Progenitor cell of endocrine pancreas (in vitro differentiated cells): ENCODE measurements around the gene PACC1. TPM values are rescaled to one million over a fixed set of nuclear protein-coding genes. Genes with fewer than 3 reads are reported as not detected.
"Not testable (repeated sequence)": the region's sequence is repeated elsewhere in the genome, so short reads cannot be mapped to it uniquely, and the experiment has no call there.

ENCODE experiments used
- DNase-seq: peaks from one replicate; pipeline ENCODE4 v3.0.0; 2021; ENCODE audit warnings: low spot score; ENCODE audit not compliant: unreplicated experiment
- H3K27ac Mint-ChIP-seq: 2 replicates; pipeline ENCODE4 v1.8.0; 2021; ENCODE audit warnings: mild to moderate bottlenecking, moderate library complexity, mixed read lengths
- H3K27me3 Mint-ChIP-seq: 2 replicates; pipeline ENCODE4 v1.8.0; 2021; ENCODE audit warnings: mixed read lengths
- H3K36me3 Mint-ChIP-seq: 2 replicates; pipeline ENCODE4 v1.8.0; 2022; ENCODE audit warnings: mixed read lengths; ENCODE audit not compliant: insufficient read depth
- H3K4me1 Mint-ChIP-seq: 2 replicates; pipeline ENCODE4 v1.8.0; 2021; ENCODE audit warnings: low read depth, mixed read lengths
- H3K4me3 Mint-ChIP-seq: 2 replicates; pipeline ENCODE4 v1.8.0; 2021; ENCODE audit warnings: low read depth, mild to moderate bottlenecking, moderate library complexity, mixed read lengths
- H3K9me3 Mint-ChIP-seq: 2 replicates; pipeline ENCODE4 v1.8.0; 2021; ENCODE audit warnings: low read depth, mixed read lengths
- total RNA-seq: library from RNA; stranded (reverse); gene quantifications from 2 replicates; pipeline ENCODE4 v1.2.1, GENCODE V29; 2021
- TF ChIP-seq, protein P1 (sequence below): fragments of 200-600 bp; sonication (generic); IDR thresholded peaks from one replicate; pipeline ENCODE4 v1.5.0; 2021; ENCODE audit warnings: antibody characterized with exemption, mild to moderate bottlenecking; ENCODE audit not compliant: unreplicated experiment

The PACC1 gene
- total RNA-seq, 1 donor from 2014 or later = 24.5 TPM

DNA sequence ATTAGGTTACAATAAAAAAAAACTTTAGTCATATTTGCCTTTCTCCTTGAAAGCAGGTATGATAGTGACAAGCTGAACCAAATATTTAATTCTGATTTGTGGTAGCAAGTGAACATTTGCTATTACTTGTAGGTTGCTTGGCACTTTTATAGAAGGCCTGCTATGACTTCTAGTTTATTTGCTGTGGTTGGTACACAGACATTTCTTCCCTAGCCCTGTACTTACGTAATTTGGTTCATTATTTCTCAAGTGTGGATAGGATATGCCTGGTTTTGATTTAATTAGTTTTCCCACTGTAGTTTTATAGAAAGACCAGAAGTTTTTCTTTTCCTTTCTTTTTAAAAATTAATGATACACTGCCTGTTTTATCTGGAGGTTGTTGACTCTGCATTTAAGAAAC is 73.6 kb downstream of the PACC1 start:
- Mint-ChIP-seq H3K27ac (no peak overlapping the region), H3K36me3 (peaks cover 5% of the 10 kb centered on the region), H3K9me3 (no peaks in the 10 kb centered on the region), H3K4me1 (no peaks in the 10 kb centered on the region), H3K27me3 (no peaks in the 10 kb centered on the region), H3K4me3 (no peak overlapping the region)
- no peak for DNase-seq
- TF ChIP-seq, protein P1, sequence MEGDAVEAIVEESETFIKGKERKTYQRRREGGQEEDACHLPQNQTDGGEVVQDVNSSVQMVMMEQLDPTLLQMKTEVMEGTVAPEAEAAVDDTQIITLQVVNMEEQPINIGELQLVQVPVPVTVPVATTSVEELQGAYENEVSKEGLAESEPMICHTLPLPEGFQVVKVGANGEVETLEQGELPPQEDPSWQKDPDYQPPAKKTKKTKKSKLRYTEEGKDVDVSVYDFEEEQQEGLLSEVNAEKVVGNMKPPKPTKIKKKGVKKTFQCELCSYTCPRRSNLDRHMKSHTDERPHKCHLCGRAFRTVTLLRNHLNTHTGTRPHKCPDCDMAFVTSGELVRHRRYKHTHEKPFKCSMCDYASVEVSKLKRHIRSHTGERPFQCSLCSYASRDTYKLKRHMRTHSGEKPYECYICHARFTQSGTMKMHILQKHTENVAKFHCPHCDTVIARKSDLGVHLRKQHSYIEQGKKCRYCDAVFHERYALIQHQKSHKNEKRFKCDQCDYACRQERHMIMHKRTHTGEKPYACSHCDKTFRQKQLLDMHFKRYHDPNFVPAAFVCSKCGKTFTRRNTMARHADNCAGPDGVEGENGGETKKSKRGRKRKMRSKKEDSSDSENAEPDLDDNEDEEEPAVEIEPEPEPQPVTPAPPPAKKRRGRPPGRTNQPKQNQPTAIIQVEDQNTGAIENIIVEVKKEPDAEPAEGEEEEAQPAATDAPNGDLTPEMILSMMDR = no peak

DNA sequence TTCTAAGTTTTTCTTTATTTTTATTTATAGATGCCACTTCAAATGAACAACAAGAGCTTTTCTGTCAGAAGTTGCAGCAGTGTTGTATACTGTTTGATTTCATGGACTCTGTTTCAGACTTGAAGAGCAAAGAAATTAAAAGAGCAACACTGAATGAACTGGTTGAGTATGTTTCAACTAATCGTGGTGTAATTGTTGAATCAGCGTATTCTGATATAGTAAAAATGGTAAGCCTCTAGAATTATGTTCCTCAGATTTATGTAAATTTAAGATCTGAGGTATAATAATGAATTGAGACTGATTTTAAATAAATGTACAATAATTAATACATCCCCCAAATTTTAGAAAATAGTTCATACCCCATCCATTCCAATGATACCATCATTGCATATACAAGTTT is 85.6 kb downstream of the PACC1 start:
- Mint-ChIP-seq H3K36me3 (peaks cover 9% of the 10 kb centered on the region), H3K4me1 (no peaks in the 10 kb centered on the region), H3K9me3 (no peaks in the 10 kb centered on the region), H3K27me3 (no peaks in the 10 kb centered on the region), H3K27ac (no peak overlapping the region), H3K4me3 (no peak overlapping the region)
- TF ChIP-seq, protein P1 = no peak
- DNase-seq = no peak

DNA sequence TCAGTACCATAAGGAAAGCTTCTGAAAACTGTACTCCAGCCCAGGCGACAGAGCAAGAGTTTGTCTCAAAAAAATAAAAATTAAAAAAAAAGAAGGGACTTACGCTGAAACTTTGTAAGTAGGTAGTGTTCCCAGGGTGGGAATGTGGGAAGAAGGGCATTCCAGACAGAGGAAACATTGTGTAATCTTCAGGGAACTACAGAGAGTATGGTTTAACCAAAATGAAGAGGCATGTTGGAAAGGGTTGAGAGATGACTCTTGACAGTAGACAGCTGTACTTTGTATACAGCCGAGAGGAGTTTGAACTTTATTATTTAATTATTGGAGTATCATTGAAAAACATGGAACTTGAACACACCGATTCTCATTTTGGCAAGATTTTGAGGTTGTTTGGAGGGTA is 86.4 kb downstream of the PACC1 start:
- no peak for DNase-seq
- Mint-ChIP-seq H3K4me1 (no peaks in the 10 kb centered on the region), H3K27ac (no peak overlapping the region), H3K36me3 (peaks cover 3% of the 10 kb centered on the region), H3K4me3 (no peak overlapping the region), H3K27me3 (no peaks in the 10 kb centered on the region), H3K9me3 (no peaks in the 10 kb centered on the region)
- TF ChIP-seq, protein P1 = no peak

DNA sequence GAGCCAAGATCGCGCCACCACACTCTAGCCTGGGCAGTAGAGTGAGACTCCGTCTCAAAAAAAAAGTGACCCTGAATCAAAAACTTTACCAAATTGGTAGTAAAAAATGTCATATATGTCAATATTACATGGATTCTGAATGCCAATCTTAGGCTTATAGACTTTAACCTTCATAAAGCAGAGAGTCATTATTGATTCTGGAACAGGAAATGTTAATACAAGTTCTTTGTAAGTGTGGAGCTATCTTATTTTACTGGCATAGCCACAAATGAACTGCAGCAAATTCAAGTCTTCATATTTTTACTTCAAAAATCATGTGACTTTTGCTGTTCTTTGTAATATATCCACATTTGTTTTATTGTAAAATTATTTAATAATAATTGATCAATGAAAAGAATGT is 88.1 kb downstream of the PACC1 start:
- H3K4me3 Mint-ChIP-seq = no peak overlapping the region
- TF ChIP-seq, protein P1 = no peak
- DNase-seq = no peak
- no peaks in the 10 kb centered on the region for H3K4me1 Mint-ChIP-seq
- no peaks in the 10 kb centered on the region for H3K9me3 Mint-ChIP-seq
- peaks cover 7% of the 10 kb centered on the region for H3K36me3 Mint-ChIP-seq
- no peak overlapping the region for H3K27ac Mint-ChIP-seq
- no peaks in the 10 kb centered on the region for H3K27me3 Mint-ChIP-seq

DNA sequence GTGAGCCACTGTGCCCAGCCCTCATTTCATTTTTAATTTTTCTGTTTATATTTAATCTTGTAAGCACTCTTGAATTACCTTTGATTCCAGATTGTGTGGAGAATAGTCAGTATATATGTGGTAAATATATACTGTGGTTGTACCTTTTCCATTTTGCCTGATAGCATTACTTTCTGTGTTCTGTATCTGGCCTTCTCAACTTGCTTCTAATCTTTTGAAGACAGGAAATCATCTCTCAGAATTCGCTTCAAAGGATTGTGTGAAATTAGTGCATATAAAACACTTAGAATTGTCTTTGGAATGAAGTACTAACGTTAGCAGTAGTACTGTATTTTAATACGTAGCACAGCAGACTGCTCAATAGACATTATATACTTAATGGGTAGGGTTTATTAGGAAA is 91.6 kb downstream of the PACC1 start:
- no peaks in the 10 kb centered on the region for H3K4me1 Mint-ChIP-seq
- no peak overlapping the region for H3K4me3 Mint-ChIP-seq
- peak overlapping the region; percentile 29 for H3K27ac Mint-ChIP-seq
- no peaks in the 10 kb centered on the region for H3K27me3 Mint-ChIP-seq
- no peaks in the 10 kb centered on the region for H3K9me3 Mint-ChIP-seq
- no peak for DNase-seq
- TF ChIP-seq, protein P1 = no peak
- peaks cover 8% of the 10 kb centered on the region for H3K36me3 Mint-ChIP-seq

DNA sequence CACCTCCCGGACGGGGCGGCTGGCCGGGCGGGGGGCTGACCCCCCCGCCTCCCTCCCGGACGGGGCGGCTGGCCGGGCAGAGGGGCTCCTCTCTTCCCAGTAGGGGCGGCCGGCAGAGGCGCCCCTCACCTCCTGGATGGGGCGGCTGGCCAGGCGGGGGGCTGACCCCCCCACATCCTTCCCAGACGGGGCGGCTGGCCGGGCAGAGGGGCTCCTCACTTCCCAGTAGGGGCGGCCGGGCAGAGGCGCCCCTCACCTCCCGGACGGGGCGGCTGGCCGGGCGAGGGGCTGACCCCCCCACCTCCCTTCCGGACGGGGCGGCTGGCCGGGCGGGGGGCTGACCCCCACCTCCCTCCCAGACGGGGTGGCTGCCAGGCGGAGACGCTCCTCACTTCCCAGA is 93.7 kb downstream of the PACC1 start:
- not testable (repeated sequence) for H3K4me1 Mint-ChIP-seq, H3K36me3 Mint-ChIP-seq, H3K27ac Mint-ChIP-seq, H3K4me3 Mint-ChIP-seq, H3K27me3 Mint-ChIP-seq, H3K9me3 Mint-ChIP-seq, DNase-seq
